ENCODE results near the gene COTL1. TPM values are rescaled to one million over a fixed set of nuclear protein-coding genes. Genes with fewer than 3 reads are reported as not detected.

The COTL1 gene
- total RNA-seq, 1 donor from 2014 or later, result 487 TPM

GRCh38 chr16:84547546-84548061 lies 70.3 kb downstream of the COTL1 start:
- H3K27ac Mint-ChIP-seq, result no peak overlapping the region
- ChIA-PET CTCF (no interaction called here), POLR2A (interaction anchor here (1.0 kb wide), 1 partner anchor 70 kb away, joined by 6 read pairs; no protein-coding TSS in a partner anchor)
- H3K4me1 Mint-ChIP-seq, result peaks cover 18% of the 10 kb centered on the region
- no peak for TF ChIP-seq CTCF (IDR thresholded peaks at IDR 0.05)
- intact Hi-C loops (cut with micrococcal nuclease), result no loop called here
- DNase-seq, result no peak
- no peaks in the 10 kb centered on the region for H3K9me3 Mint-ChIP-seq
- no peak overlapping the region for H3K4me3 Mint-ChIP-seq
- no peaks in the 10 kb centered on the region for H3K36me3 Mint-ChIP-seq (ENCODE audit: low read depth)
- peaks cover 5% of the 10 kb centered on the region for H3K27me3 Mint-ChIP-seq
- no peak for ATAC-seq (ENCODE audit: low read depth)

- no peak for TF ChIP-seq CTCF (IDR thresholded peaks at IDR 0.05)
- ChIA-PET POLR2A (interaction anchor here (1.0 kb wide), 1 partner anchor 70 kb away, joined by 6 read pairs; no protein-coding TSS in a partner anchor), CTCF (no interaction called here)
- Mint-ChIP-seq H3K9me3 (no peaks in the 10 kb centered on the region), H3K36me3 (ENCODE audit: low read depth) (no peaks in the 10 kb centered on the region), H3K4me3 (no peak overlapping the region), H3K27ac (no peak overlapping the region), H3K4me1 (peaks cover 13% of the 10 kb centered on the region), H3K27me3 (peaks cover 5% of the 10 kb centered on the region)
- DNase-seq (no peak), ATAC-seq (ENCODE audit: low read depth) (no peak)
- intact Hi-C loops (cut with micrococcal nuclease), result no loop called here
Measured at GRCh38 chr16:84546669-84547545, 71.0 kb downstream of the COTL1 start.

GRCh38 chr16:84545114-84545737 lies 72.7 kb downstream of the COTL1 start:
- intact Hi-C loops (cut with micrococcal nuclease), result no loop called here
- H3K9me3 Mint-ChIP-seq, result no peaks in the 10 kb centered on the region
- no peak for TF ChIP-seq CTCF (IDR thresholded peaks at IDR 0.05)
- H3K27me3 Mint-ChIP-seq, result peaks cover 5% of the 10 kb centered on the region
- ATAC-seq (ENCODE audit: low read depth) (no peak), DNase-seq (no peak)
- H3K4me1 Mint-ChIP-seq, result peaks cover 10% of the 10 kb centered on the region
- no peak overlapping the region for H3K4me3 Mint-ChIP-seq
- no peaks in the 10 kb centered on the region for H3K36me3 Mint-ChIP-seq (ENCODE audit: low read depth)
- POLR2A ChIA-PET, result no interaction called here
- CTCF ChIA-PET, result no interaction called here
- no peak overlapping the region for H3K27ac Mint-ChIP-seq

- intact Hi-C loops (cut with micrococcal nuclease), result no loop called here
- Mint-ChIP-seq H3K9me3 (no peaks in the 10 kb centered on the region), H3K27ac (peak overlapping the region; percentile 31), H3K27me3 (peaks cover 5% of the 10 kb centered on the region), H3K36me3 (ENCODE audit: low read depth) (no peaks in the 10 kb centered on the region), H3K4me1 (peaks cover 8% of the 10 kb centered on the region), H3K4me3 (no peak overlapping the region)
- POLR2A ChIA-PET, result no interaction called here
- no peak for DNase-seq
- no peak for TF ChIP-seq CTCF (IDR thresholded peaks at IDR 0.05)
- no peak for ATAC-seq (ENCODE audit: low read depth)
- CTCF ChIA-PET, result interaction anchor here (1.0 kb wide), 1 partner anchor 38 kb away, joined by 3 read pairs; no protein-coding TSS in a partner anchor
Measured at GRCh38 chr16:84544031-84544773, 73.7 kb downstream of the COTL1 start.
